HCT116 (cell line): Measurements from ENCODE around the gene GPBAR1. TPM values are rescaled to one million over a fixed set of nuclear protein-coding genes. Genes with fewer than 3 reads are reported as not detected.

Experiments
- ATAC-seq: fragments of 200-7000 bp; cut with Tn5 transposase; 2 replicates; pipeline ENCODE4 v1.9.1; 2020; ENCODE audit warnings: mild to moderate bottlenecking, moderate library complexity
- BruUV-seq: library from RNA; stranded (reverse); fragments of 400-500 nt; replicated peaks from 2 replicates; lab custom pipeline; 2021; lab: Mats Ljungman, UMichigan
- CTCF ChIA-PET: fragments of 300-600 bp; sonication (Branson Sonifier 250); formaldehyde crosslinking; loops from one replicate; lab custom pipeline; 2021; ENCODE audit warnings: antibody characterized with exemption; lab: Charles Lee
- POLR2A ChIA-PET: fragments of 300-600, 350-600 bp; sonication (Branson Sonifier 250); formaldehyde crosslinking; loops from one replicate; lab custom pipeline; 2021; ENCODE audit warnings: antibody characterized with exemption; lab: Charles Lee
- RAD21 ChIA-PET, 2 experiments: fragments of 300-600 bp; sonication (Branson Sonifier 250); formaldehyde crosslinking; loops; one replicate each; lab custom pipeline; 2023; ENCODE audit warnings: low total read pairs in 2 of 2; ENCODE audit not compliant: uncharacterized antibody in 2 of 2, unreplicated experiment in 2 of 2, low non-redundant PET in 1 of 2; lab: Charles Lee
- DNase-seq: peaks from one replicate; pipeline ENCODE4 v3.0.0-alpha.2; 2010; ENCODE audit warnings: low read depth, low spot score
- H2AFZ ChIP-seq: fragments of 200-600 bp; shearing (Covaris generic), sonication (generic); 2 replicates; pipeline ENCODE4 v1.6.1; 2017; ENCODE audit warnings: low read depth, mixed run types, mixed read lengths, antibody characterized with exemption, low read length; ENCODE audit not compliant: poor library complexity, severe bottlenecking
- H3K27ac ChIP-seq: 2 replicates; pipeline ENCODE4 v1.5.1; 2012; ENCODE audit warnings: low read depth, low read length
- H3K27me3 ChIP-seq: fragments of 200-600 bp; sonication (generic); 2 replicates; pipeline ENCODE4 v1.6.1; 2016; ENCODE audit warnings: mixed run types, low read length, mixed read lengths; ENCODE audit not compliant: insufficient read depth
- H3K36me3 ChIP-seq, 2 experiments: fragments of 200-500 bp in 1 of 2; fragments of 200-600 bp in 1 of 2; sonication (Bioruptor generic) in 1 of 2; sonication (generic) in 1 of 2; 2 replicates each; pipeline versions ENCODE4 v1.5.1 to v1.6.1; 2014 to 2016; ENCODE audit warnings: low read length in 2 of 2, inconsistent platforms in 1 of 2, mixed read lengths in 1 of 2, mixed run types in 1 of 2; ENCODE audit not compliant: insufficient read depth in 2 of 2, control insufficient read depth in 1 of 2
- H3K4me1 ChIP-seq, 2 experiments: fragments of 200-600 bp in 1 of 2; sonication (generic) in 1 of 2; 2 replicates each; pipeline versions ENCODE4 v1.5.1 to v1.6.1; 2012 to 2017; ENCODE audit warnings: low read length in 2 of 2, inconsistent platforms in 1 of 2, mild to moderate bottlenecking in 1 of 2, mixed read lengths in 1 of 2, mixed run types in 1 of 2, moderate library complexity in 1 of 2; ENCODE audit not compliant: insufficient read depth in 2 of 2, control insufficient read depth in 1 of 2
- H3K4me2 ChIP-seq: fragments of 200-600 bp; sonication (generic); 2 replicates; pipeline ENCODE4 v1.6.1; 2017; ENCODE audit warnings: mixed run types, low read length, mixed read lengths
- H3K4me3 ChIP-seq, 2 experiments: fragments of 200-600 bp in 1 of 2; sonication (generic) in 1 of 2; replicated peaks in 1 of 2; 2 replicates each; pipeline ENCODE4 v1.5.1; 2011 to 2016; ENCODE audit warnings: low read length in 2 of 2, control low read depth in 1 of 2, low read depth in 1 of 2, mild to moderate bottlenecking in 1 of 2, mixed read lengths in 1 of 2, mixed run types in 1 of 2
- H3K79me2 ChIP-seq: fragments of 200-600 bp; sonication (generic); 2 replicates; pipeline ENCODE4 v1.6.1; 2017; ENCODE audit warnings: mild to moderate bottlenecking, mixed run types, low read length, moderate library complexity, mixed read lengths; ENCODE audit not compliant: insufficient read depth
- H3K9ac ChIP-seq: fragments of 200-600 bp; sonication (generic); 2 replicates; pipeline ENCODE4 v1.6.1; 2016; ENCODE audit warnings: low read length, mixed read lengths
- H3K9me2 ChIP-seq: fragments of 200-600 bp; sonication (generic), shearing (Covaris generic); 2 replicates; pipeline ENCODE4 v1.6.1; 2017; ENCODE audit warnings: mixed run types, mild to moderate bottlenecking, moderate library complexity; ENCODE audit not compliant: insufficient read depth
- H3K9me3 ChIP-seq, 2 experiments: fragments of 200-500 bp in 1 of 2; fragments of 200-600 bp in 1 of 2; sonication (Bioruptor generic) in 1 of 2; sonication (generic) in 1 of 2; 2 replicates each; pipeline ENCODE4 v1.6.1; 2014 to 2017; ENCODE audit warnings: low read length in 2 of 2, mixed read lengths in 2 of 2, inconsistent platforms in 1 of 2, low read depth in 1 of 2, mild to moderate bottlenecking in 1 of 2, mixed run types in 1 of 2, moderate library complexity in 1 of 2; ENCODE audit not compliant: control insufficient read depth in 1 of 2, insufficient read depth in 1 of 2
- H4K20me1 ChIP-seq: fragments of 200-600 bp; sonication (generic), shearing (Covaris generic); 2 replicates; pipeline ENCODE4 v1.6.1; 2017; ENCODE audit warnings: mixed run types, mild to moderate bottlenecking, moderate library complexity; ENCODE audit not compliant: insufficient read depth
- CBX3 ChIP-seq: IDR thresholded peaks from 2 replicates; pipeline ENCODE4 v1.6.1; 2012; ENCODE audit warnings: low read depth
- CEBPB ChIP-seq: IDR thresholded peaks from 2 replicates; pipeline ENCODE4 v1.6.1; 2012; ENCODE audit warnings: low read depth
- CTCF ChIP-seq, 3 experiments: fragments of 200-600 bp in 1 of 3; sonication (generic) in 1 of 3; IDR thresholded peaks in 2 of 3; conservative IDR thresholded peaks in 1 of 3; 2 replicates each; pipeline ENCODE4 v1.5.1; 2012 to 2017; ENCODE audit warnings: low read depth in 2 of 3, low read length in 2 of 3, antibody characterized with exemption in 1 of 3, borderline replicate concordance in 1 of 3, control low read depth in 1 of 3, mild to moderate bottlenecking in 1 of 3, mixed read lengths in 1 of 3, mixed run types in 1 of 3, moderate library complexity in 1 of 3; ENCODE audit not compliant: insufficient read depth in 1 of 3
- EGR1 ChIP-seq: IDR thresholded peaks from 2 replicates; pipeline ENCODE4 v1.6.1; 2012; ENCODE audit warnings: low read depth
- ELF1 ChIP-seq: IDR thresholded peaks from 2 replicates; pipeline ENCODE4 v1.6.1; 2012; ENCODE audit warnings: low read depth, borderline replicate concordance
- EZH2 ChIP-seq: fragments of 200-600 bp; sonication (generic); IDR thresholded peaks from 2 replicates; pipeline ENCODE4 v1.6.1; 2017; ENCODE audit warnings: antibody characterized with exemption, mixed run types
- EZH2phosphoT487 ChIP-seq: fragments of 200-600 bp; IDR thresholded peaks from 2 replicates; pipeline ENCODE4 v1.6.1; 2018; ENCODE audit warnings: antibody characterized with exemption, borderline replicate concordance
- FOSL1 ChIP-seq: IDR thresholded peaks from 2 replicates; pipeline ENCODE4 v1.6.1; 2012; ENCODE audit warnings: low read depth
- JUND ChIP-seq: IDR thresholded peaks from 2 replicates; pipeline ENCODE4 v1.6.1; 2012
- POLR2A ChIP-seq: IDR thresholded peaks from 2 replicates; pipeline ENCODE4 v1.7.0; 2011; ENCODE audit warnings: borderline replicate concordance; ENCODE audit not compliant: insufficient read depth, insufficient read length; ENCODE audit errors: extremely low read depth
- POLR2AphosphoS5 ChIP-seq: IDR thresholded peaks from 2 replicates; pipeline ENCODE4 v1.6.1; 2011; ENCODE audit warnings: mild to moderate bottlenecking, low read depth, low read length, moderate library complexity
- SRF ChIP-seq: IDR thresholded peaks from 2 replicates; pipeline ENCODE4 v1.6.1; 2012; ENCODE audit warnings: low read depth
- YY1 ChIP-seq: IDR thresholded peaks from 2 replicates; pipeline ENCODE4 v1.6.1; 2011; ENCODE audit warnings: low read length, low read depth, moderate library complexity, mild to moderate bottlenecking; ENCODE audit not compliant: insufficient replicate concordance; ENCODE audit errors: extremely low read depth
- ZBTB33 ChIP-seq: IDR thresholded peaks from 2 replicates; pipeline ENCODE4 v1.6.1; 2011; ENCODE audit warnings: mild to moderate bottlenecking, low read length, moderate library complexity; ENCODE audit not compliant: insufficient replicate concordance; ENCODE audit errors: extremely low read depth
- ZNF274 ChIP-seq: fragments of 200-500 bp; sonication (Bioruptor generic); IDR thresholded peaks from 2 replicates; pipeline ENCODE4 v1.6.1; 2014; ENCODE audit warnings: mild to moderate bottlenecking, low read depth, low read length, inconsistent platforms
- intact Hi-C: fragments of 100-400 bp; cut with micrococcal nuclease; formaldehyde crosslinking; loops from 2 replicates; pipeline ENCODE4 v1.10.0; 2022
- total RNA-seq: library from RNA; stranded (reverse); gene quantifications from one replicate; pipeline ENCODE4 v1.2.1, GENCODE V29; 2021; ENCODE audit not compliant: unreplicated experiment

GPBAR1 gene
- total RNA-seq, 1 experiment from 2014 or later, result 0.27 TPM

GRCh38 chr2:218261423-218262236 lies 815 bp downstream of the GPBAR1 start:
- Histone ChIP-seq H3K9me3 (no peaks in the 10 kb centered on the region), H3K27me3 (no peaks in the 10 kb centered on the region), H3K27ac (no peak overlapping the region), H2AFZ (no peak overlapping the region), H3K4me1 (peaks cover 0 to 5% of the 10 kb centered on the region in 2 experiments; a peak in 1 of 4 replicates), H3K9ac (no peak overlapping the region), H4K20me1 (no peaks in the 10 kb centered on the region), H3K36me3 (peaks cover 4 to 6% of the 10 kb centered on the region in 2 experiments; a peak in 2 of 4 replicates), H3K4me3 (no peak overlapping the region), H3K4me2 (no peak overlapping the region), H3K9me2 (no peaks in the 10 kb centered on the region), H3K79me2 (no peaks in the 10 kb centered on the region)
- BruUV-seq, result no TSS peak
- DNase-seq, result no peak
- ChIA-PET RAD21 (no interaction called here), POLR2A (no interaction called here), CTCF (interaction anchor here (0.9 kb wide), 1 partner anchor 8 kb away, joined by 3 read pairs; no protein-coding TSS in a partner anchor)
- TF ChIP-seq EZH2phosphoT487 (no peak), CBX3 (no peak), CEBPB (no peak), ELF1 (no peak), JUND (no peak), FOSL1 (no peak), EZH2 (no peak), SRF (no peak), POLR2A (no peak), EGR1 (no peak), CTCF (IDR thresholded peaks at IDR 0.05 in 2 of 3, conservative IDR thresholded peaks at IDR 0.05 in 1 of 3; ENCODE audit: borderline replicate concordance in 1 of 3, insufficient read depth in 1 of 3, low read depth in 2 of 3, low read length in 2 of 3) (no peak), POLR2AphosphoS5 (no peak), YY1 (no peak), ZBTB33 (no peak), ZNF274 (no peak)
- no peak for ATAC-seq
- intact Hi-C loops, result no loop called here
